ENCODE data around the gene ITGA1.
"Not testable (repeated sequence)": the region's sequence is repeated elsewhere in the genome, so short reads cannot be mapped to it uniquely, and the experiment has no call there.

ITGA1 gene

DNA sequence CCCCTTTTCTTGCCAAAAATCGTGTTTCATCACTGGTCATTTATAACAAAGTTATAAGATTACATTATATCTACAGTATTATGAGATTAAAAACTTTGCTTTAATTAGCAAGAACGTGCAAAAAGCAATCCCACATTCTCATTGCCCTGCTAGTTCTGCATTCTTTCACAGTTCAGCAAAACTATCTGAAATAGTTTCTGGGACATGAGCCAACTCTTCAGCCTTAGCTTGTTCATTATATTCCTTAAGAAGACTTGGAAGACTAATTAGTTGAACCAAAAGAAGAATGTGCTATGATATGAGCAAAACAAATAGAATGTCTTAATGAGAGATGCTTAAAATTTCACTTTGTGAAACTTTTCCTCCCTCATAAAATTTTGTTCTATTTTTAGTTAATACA, 76.7 kb downstream of the ITGA1 start:
- no peak for DNase-seq (ENCODE audit: low read depth in 2 of 2)

DNA sequence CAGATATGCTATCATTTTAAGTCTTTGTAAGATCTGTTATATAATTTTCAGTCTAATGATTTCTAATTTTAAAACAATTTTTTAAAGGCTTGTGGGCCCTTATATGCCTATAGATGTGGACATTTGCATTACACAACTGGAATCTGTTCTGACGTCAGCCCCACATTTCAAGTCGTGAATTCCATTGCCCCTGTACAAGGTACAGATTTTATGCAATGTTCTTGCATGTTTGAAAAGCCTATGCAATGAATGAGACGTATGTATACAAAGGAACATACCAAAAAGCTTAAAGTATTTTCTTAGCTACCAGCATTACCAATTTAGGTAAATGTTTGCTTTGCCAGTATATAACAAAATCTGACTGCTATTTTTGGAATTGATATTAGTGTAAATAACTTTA, 77.2 kb downstream of the ITGA1 start:
- no peak for DNase-seq (ENCODE audit: low read depth in 2 of 2)

DNA sequence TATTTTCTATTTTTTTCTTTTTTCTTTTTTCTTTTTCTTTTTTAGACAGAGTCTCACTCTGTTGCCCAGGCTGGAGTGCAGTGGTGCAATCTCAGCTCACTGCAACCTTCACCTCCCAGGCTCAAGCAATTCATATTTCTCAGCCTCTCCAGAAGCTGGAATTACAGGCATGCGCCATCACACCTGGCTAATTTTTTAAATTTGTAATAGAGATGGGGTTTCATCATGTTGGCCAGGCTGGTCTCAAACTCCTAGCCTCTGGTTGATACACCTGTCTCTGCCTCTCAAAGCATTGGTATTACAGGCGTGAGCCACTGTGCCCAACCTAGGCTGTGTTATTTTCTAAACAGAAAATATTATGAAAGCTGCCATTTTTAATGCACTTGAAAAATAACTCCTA, 78.3 kb downstream of the ITGA1 start:
- not testable (repeated sequence) for DNase-seq (ENCODE audit: low read depth in 2 of 2)

DNA sequence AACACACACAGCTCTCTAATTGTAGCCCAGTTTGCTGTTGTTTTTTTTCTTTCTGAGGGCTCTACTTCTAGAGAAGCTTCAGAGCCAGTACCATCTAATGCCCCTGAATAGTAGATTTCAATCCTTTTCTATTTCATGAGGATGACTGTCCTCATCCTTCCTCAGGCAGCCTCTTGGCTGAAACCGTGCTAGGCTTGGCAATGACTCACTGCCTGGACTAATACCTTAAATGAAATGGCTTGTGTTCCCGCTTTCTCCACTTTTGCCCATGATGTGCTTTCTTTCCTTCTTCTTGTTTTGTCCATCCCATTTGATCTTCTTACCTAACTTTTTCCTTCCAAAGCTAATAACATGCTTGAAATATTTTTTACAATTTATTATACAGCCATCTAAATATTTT, 80.1 kb downstream of the ITGA1 start:
- DNase-seq (ENCODE audit: low read depth in 2 of 2): no peak

DNA sequence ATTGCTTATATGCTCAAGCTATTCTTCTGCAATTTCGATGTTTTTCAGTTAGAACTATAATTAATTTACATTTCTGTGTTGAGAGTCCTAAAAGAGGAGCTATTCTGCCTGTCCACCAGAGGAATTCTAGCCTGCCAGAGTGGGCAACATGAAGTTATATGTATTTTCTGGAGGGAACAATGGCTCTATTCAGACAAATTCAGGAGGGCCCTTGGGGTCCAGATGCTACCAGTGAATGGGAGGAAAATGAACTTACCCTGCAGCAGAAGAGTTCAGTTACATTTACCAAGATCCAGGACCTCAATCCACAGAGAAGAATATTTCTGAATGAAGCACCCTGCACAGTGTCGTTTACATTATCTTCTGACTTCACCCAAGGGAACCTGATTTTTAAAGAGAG, 80.7 kb downstream of the ITGA1 start:
- DNase-seq (ENCODE audit: low read depth in 2 of 2): no peak

DNA sequence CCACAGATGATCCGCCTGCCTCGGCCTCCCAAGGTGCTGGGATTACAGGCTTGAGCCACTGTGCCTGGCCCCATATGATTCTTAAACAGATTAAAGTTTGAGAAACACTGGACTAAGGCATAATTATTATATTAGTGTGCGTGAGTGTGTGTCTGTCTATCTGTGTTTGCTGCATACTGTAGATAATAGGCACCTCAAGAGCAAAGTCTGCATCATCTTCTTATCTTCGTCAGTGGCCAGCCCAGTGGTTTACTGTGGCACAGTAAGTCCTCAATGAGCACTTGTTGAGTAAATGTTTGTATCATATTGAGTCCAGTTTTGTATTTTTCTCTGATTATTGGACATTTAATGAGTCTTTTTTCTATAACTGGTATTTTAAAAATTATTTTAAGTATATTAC, 81.7 kb downstream of the ITGA1 start:
- no peak for DNase-seq (ENCODE audit: low read depth in 2 of 2)

DNA sequence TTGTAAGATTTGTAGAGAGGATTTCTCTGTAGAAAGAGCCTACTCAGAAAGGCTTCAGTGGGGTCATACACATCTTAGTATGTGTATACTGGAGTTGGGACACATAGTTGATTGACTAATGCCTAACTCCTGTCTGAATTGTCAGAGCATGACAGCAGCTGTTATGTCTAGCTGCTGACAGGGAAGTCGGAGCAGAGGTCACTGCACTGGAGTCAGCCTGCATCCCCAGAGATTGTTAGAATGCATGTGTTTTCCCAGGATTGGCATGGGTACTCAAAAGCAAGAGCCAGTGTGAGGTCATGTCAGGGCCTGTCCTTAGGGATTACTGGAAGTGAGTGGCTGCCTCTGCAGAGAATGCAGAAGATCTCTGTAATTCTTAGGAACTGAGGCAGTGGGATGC, 82.7 kb downstream of the ITGA1 start:
- no peak for DNase-seq (ENCODE audit: low read depth in 2 of 2)

DNA sequence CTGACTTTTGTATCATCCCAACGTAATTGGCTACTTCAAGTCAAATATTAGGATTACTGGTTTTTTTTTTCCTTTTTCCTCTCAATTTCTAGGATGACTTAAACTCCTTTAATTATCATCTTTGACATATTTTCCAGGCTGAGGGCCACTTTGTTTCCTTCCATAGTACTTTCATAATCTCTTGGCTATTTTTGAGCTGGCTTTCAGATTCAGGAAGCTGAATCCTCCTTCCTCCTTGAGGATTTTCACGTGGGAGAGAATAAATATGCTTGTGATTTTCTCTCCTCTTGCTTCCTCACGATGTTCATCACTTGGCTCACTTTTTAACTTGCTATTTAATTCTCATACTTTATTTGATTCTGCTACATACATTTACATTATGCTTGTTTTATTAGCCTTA, 88.1 kb downstream of the ITGA1 start:
- DNase-seq (ENCODE audit: low read depth in 2 of 2): no peak

DNA sequence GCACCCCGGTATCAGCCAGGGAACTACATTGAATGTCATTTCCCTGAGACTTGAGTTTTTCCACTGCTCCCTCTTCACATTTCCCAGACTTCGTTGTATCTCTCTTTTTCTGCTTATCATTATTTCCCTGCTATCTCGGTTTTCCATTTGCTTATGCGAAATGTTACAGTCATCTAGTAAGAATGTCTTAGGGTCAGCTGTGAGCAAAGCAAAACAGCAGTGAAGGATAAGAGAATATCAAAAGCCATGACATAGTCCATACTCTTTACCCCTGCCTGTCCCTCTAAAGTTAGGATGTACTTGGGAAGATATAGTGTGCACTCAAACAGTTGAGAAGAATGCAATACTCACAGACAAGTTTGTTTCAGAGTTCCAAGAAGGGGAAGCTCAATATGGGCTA, 88.7 kb downstream of the ITGA1 start:
- no peak for DNase-seq (ENCODE audit: low read depth in 2 of 2)

DNA sequence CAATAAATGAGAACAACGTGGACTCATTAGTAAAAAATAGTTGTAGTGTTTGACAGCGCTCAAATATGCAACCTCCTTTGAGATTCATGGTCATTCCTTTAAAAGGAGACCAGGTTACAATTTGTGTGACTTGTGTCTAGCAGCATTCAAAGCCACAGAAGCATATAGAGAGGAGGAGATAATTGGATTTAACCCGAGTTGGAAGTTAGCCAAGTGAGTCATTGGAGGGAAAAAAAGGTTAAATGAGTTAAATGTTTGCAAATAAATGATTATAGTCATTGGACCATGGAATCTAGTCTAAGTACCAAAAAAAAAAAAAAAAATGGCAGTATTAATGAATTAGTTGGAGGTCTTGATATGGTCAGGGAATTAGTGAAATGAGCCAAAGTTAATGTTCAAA, 90.9 kb downstream of the ITGA1 start:
- DNase-seq (ENCODE audit: low read depth in 2 of 2): no peak

DNA sequence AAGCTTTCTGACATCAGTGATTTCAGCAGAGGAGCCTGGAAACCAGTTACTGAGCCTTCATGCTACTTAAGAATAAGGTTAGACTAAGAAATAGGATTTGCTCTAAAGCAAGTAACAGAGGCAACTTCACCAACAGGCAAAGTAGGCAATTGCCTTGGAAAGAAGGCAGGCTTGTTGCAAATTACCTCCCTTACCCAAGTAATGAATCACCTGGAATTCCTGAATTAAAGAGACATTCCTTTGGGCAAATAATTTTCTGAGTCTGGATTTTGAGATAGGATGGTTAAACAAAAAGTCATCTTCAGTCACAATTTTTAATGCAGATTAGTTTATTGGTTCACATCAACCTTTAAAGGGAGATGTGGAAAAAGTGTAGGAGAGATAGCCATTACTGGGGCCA, 92.8 kb downstream of the ITGA1 start:
- no peak for DNase-seq (ENCODE audit: low read depth in 2 of 2)

DNA sequence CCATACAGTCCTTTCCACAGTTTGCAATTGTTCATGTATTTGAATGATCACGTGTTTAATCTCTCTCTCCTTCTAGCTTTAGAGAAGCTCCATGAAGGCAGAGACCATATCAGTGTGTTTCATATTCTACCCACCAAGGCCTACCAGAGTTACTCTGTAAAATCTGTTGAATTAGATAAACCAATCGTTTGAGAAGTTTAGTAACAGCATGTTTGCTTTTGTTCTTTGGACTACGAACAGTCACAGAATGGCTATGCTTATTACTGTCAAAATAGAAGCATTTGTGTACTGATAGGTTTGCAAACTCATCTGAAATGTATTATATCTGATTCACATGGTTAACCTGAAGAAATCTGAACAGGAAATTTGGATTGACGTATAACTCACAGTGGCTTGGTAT, 93.8 kb downstream of the ITGA1 start:
- DNase-seq (ENCODE audit: low read depth in 2 of 2): no peak

DNA sequence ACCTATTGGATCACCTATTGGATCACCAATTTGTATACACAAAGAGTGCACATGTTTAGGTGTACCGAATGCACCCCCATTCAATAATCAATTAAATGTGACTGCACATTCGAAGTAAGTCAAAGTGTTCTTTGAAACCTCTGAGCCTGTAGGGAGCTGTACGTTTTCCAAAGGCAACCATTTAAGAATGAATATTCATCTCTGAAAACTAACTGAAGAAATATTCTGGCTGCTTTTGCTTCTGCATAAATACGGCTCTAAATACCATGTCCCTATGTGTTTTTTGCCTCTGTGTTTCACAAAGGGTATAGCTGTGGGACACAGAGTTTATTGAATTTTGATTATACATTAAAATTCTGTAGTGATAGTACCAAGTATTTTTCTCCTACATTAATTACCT, 95.4 kb downstream of the ITGA1 start:
- DNase-seq (ENCODE audit: low read depth in 2 of 2): no peak

DNA sequence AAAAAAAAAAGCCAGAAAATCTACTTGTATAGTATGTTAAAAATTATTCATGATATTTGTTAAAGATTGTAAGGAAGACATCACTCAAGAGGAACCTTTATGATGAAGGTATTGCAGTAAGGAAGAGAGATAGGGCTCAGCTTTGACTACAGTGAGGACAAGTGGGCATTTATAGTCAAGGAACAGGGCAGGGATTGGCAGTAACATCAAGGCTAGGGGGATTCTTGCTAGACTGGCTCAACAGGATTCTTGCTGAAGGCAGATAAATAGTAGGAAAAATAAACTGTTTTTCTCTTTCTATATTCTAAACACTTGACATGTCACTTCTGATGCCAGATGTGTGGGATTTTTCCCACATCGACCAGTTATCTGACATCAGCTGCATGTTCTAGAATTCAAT, 96.7 kb downstream of the ITGA1 start:
- no peak for DNase-seq (ENCODE audit: low read depth in 2 of 2)

DNA sequence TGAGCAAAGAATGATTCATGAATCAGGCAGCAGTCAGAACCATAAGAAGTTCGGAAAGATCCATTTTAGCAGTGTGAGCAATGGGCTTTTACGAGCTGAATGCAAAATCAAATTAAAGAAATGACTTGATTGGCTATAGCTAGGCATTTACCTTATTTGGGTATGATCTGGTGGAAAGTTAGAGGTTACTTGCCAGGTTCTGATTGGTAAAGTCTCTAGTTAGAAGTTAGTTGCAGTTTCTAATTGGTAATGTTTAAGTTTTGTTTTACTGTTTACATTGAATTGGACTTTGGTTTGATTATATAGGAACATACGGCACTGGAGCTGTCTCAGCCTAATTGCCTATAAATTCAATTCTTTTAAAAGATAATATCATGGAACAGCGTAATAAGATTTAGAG, 97.9 kb downstream of the ITGA1 start:
- DNase-seq (ENCODE audit: low read depth in 2 of 2): no peak

DNA sequence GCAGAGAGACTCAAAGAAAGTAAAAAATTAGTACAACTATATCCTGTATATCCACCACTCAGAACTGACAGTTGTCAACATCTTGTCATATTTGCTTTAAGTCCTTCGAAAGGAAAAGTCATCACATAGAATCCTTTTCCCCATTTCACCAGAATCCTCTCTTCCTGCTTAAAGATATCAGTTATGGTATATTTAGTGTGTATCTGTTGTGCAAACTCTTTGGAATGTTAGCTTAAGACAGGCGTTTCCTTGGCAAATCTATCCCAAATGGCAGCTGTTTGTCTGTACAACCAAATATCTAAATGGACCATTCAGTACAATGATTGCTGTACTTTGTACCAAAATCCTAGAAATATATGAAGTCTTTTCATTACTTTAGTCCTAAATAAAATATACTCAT, 98.5 kb downstream of the ITGA1 start:
- no peak for DNase-seq (ENCODE audit: low read depth in 2 of 2)

DNA sequence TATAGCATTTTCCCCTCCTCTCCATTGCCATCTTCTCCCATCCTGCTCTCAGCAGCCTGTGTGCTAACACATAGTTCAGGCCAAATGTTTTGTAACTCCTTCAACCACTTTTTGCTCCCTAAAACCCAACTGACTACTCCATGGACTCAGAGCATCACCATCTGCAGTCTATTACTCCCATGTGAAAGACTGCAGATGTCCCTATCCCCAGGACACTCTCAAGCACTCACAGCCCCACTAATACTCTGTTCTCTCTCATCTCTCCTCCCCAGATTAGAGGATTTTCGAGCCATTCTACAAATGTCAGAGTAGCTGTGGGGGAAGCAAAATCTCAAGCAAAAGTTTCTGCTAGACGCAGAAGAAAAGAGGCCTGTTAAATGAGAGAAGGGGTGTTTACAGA, 99.3 kb downstream of the ITGA1 start:
- no peak for DNase-seq (ENCODE audit: low read depth in 2 of 2)

DNA sequence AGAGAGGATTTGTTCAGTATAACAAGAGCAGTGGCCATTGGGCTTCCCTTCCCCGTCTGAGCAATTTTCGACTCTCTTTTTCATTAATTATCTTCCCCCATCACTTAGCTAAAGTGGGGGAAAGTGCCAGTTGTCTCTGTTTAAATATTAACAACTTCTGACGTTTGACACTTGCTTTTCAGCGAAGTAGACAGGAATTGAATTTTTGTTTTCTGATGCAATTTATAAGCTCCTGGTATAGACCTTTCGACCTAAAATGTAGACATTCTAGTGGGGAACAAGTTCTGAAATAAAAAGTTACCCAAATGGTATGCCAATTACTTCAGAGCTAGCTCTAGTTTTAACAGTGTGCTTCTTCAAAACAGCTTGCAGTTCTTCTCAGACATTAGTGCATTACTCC, 100.6 kb downstream of the ITGA1 start:
- DNase-seq (ENCODE audit: low read depth in 2 of 2): no peak

DNA sequence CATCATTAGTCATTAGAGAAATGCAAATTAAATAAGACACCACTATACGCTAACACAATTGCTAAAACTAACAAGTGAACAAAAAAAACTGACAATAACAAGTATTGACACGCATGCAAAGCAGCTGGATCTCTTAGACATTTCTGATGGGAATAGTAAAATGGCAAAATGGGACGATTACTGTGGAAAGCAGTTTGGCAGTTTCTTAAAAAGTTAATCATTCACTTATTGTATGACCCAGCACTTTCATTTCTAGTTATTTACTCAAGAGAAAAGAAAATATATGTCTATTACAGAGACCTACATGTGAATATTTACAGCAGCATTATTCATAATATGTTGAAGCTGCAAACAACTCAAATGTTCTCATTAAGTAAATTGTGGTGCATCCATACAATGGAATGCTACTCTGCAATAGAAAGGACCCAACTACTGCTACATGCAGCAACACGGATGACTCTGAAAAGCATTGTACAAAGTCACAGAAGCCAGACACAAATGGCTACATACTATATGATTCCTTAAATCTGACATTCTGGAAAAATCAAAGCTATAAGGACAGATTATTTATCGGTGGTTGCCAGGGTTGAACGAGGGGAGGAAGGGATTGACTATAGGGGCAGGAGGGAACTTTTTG, 104.6 kb downstream of the ITGA1 start:
- DNase-seq (ENCODE audit: low read depth in 2 of 2): no peak

DNA sequence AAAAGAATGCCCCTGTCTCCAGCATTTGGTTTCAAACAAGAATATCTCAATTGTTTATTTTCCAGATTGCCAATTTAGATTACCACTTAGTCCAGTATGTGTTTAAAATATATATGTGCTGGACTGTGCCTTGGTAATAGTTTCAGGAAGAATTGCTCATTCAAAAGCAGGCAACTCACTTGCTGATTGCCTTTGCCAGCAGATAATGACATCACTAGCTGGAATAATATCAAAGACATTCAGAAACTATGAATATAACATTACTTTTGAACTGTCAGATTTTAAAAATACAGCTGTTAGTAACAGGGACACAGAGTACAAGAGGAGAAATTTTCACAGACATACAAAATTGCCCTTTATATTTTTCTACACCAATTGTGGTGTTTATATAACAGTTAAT, 105.4 kb downstream of the ITGA1 start:
- DNase-seq (ENCODE audit: low read depth in 2 of 2): no peak

DNA sequence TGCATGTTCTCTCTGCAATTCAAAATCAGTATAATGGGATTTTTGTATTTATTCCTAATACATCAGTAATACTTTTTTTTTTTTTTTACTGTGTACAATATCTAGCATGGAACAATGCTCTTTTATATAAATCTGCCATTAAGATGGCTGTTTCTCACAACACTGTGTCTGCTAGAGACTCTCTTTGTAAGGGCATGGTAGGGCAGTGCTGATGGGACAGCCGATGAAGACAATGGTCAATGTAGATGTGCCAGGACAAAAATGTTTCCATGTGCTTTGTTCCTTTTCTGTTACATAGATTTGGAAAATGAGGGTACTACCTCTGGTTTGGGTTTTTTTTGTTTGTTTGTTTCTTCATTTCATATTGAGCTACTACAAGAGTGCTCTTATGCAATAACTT, 106.1 kb downstream of the ITGA1 start:
- DNase-seq (ENCODE audit: low read depth in 2 of 2): no peak

DNA sequence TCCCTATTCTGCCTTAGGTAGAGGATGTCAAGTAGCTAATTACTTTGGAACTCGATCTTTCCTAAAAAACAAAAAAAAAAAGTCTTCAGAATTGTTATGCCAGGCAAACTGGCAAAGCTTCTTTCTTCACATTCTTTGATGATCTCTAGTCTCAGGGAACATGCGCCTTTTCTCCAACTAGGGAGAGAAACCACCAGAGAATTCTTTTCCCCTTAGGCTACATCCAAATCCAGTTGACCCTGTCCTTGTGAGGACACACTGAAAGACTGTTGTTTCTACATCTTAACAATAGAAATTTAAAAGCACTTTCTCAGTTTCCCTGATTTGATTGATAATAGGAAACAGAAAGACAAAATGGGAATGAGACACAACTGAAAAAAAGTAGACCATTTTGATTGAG, 106.7 kb downstream of the ITGA1 start:
- DNase-seq (ENCODE audit: low read depth in 2 of 2): no peak

DNA sequence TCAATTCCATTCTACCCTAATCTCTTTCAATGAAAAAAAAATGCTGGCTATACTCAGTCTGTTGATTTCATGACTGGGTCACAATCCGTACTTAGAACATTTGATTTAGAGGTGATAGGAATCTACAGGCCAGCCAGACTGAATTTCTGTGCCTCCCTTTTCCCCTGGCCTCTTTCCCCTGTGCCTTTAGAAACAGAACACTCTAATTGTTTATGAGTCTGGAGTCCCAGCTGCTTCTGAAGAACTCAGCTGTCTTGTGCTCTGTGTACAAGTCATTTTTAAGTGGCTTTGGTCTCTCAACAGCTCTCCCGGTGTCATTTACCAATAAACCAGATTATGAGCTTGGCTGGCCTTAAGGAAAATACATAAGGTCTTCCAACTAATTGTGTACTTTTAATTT, 107.4 kb downstream of the ITGA1 start:
- no peak for DNase-seq (ENCODE audit: low read depth in 2 of 2)

DNA sequence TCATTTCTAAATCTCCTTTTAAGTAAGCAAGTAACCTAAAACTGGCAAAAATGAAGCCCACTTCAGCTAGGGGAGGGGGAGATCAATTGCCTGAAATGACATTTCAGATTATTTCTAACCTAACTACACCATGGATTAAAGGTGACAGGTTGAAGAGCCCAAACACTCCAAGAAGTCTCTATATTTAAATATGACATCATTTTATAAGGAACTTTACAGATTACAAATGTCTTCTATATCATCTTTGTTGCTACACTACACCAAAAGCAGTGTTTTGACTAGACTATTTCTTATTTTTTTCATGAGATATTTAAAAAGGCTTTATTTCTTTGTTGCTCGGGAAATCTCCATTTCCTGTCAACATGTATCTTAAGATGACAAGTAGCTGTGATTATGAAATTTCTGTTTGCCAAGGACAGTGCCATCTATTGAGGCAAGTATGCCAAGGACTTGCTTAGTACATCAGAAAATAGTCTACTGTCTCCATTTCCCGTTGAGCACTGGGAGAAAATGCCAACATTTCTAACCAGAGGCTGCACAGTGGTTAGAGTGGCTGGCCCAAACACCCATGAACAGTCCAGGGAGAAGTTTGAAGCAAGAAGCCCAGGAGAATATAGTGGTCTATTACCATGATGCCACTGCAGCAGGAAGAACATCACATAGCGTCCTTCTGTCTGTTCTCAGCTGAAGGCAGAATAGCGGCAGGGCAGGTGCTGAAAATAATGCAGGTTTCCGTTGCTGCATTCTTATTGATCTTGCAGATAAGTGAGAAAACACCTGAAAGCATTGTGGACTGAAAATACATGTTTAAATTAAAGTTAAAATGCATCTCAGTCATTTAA, 108.1 kb downstream of the ITGA1 start:
- DNase-seq (ENCODE audit: low read depth in 2 of 2): no peak
